Right lobe of liver (tissue), 4 donors: ENCODE data around the gene ASF1B.

Source experiments
- CTCF ChIP-seq, 4 donors: fragments of 200-600 bp in 3 of 4; fragments of 450-650 bp in 1 of 4; IDR thresholded peaks; one replicate each; pipeline versions ENCODE4 v1.5.1 to v1.8.0; 2016 to 2022; ENCODE audit warnings: antibody characterized with exemption in 4 of 4, mild to moderate bottlenecking in 2 of 4
- POLR2A ChIP-seq: fragments of 450-650 bp; IDR thresholded peaks from one replicate; pipeline ENCODE4 v1.6.1; 2017; ENCODE audit warnings: antibody characterized with exemption, mild to moderate bottlenecking
- donor health status: DM: no; HTN: no; CAD: no.
- donor health status: DM: no; HTN: no; CAD: no.
- donor health status: DM: no; HTN: yes; CAD: no.

- TF ChIP-seq CTCF (IDR thresholded peaks at IDR 0.05) = no peak
- no peak for TF ChIP-seq POLR2A
Measured at GRCh38 chr19:14086098-14086497, 50.3 kb downstream of the ASF1B start.
